ENCODE results near the gene PYDC2. TPM values are rescaled to one million over a fixed set of nuclear protein-coding genes. Genes with fewer than 3 reads are reported as not detected.

The PYDC2 gene
- total RNA-seq, result not detected

GRCh38 chr3:191461113-191461595 is at the start of gene PYDC2:
PYDC2 (plus strand) TSS chr3:191461163; CDS start chr3:191461163, 0 bp downstream.
- no peak within 1 kb of the TSS for H3K27ac ChIP-seq
- TF ChIP-seq POLR2A (IDR thresholded peaks at IDR 0.05) (no peak), EP300 (IDR thresholded peaks at IDR 0.05) (no peak), CTCF (IDR thresholded peaks at IDR 0.05) (no peak)
- no peaks in the 10 kb centered on the region for H3K4me1 ChIP-seq
- WGBS, 2 donors, result 51 to 92% methylated on average over 3 of the region's 3 CpGs
- H3K27me3 ChIP-seq, result no peaks in the 10 kb centered on the region
- no peaks in the 10 kb centered on the region for H3K36me3 ChIP-seq
- DNase-seq (ENCODE audit: low spot score in 2 of 2), result no peak
- H3K4me3 ChIP-seq, result no peak within 1 kb of the TSS
- no peaks in the 10 kb centered on the region for H3K9me3 ChIP-seq

GRCh38 chr3:191412759-191413158 is 48.2 kb upstream of the PYDC2 start:
- no peak overlapping the region for H3K4me3 ChIP-seq
- WGBS, 2 donors, result 46 to 68% methylated on average over 1 of the region's 1 CpG
- TF ChIP-seq EP300 (IDR thresholded peaks at IDR 0.05) (no peak), CTCF (IDR thresholded peaks at IDR 0.05) (no peak), POLR2A (IDR thresholded peaks at IDR 0.05) (no peak)
- peaks cover 0 to 17% (median 4%) of the 10 kb centered on the region in 4 donors for H3K9me3 ChIP-seq
- H3K27ac ChIP-seq, result no peak overlapping the region
- H3K36me3 ChIP-seq, result no peaks in the 10 kb centered on the region
- H3K4me1 ChIP-seq, result no peaks in the 10 kb centered on the region
- H3K27me3 ChIP-seq, result no peaks in the 10 kb centered on the region
- DNase-seq (ENCODE audit: low spot score in 2 of 2), result no peak

GRCh38 chr3:191414286-191414685 is 46.7 kb upstream of the PYDC2 start:
- no peak overlapping the region for H3K4me3 ChIP-seq
- TF ChIP-seq POLR2A (IDR thresholded peaks at IDR 0.05) (no peak), EP300 (IDR thresholded peaks at IDR 0.05) (no peak), CTCF (IDR thresholded peaks at IDR 0.05) (no peak)

GRCh38 chr3:191414732-191415131 is 46.2 kb upstream of the PYDC2 start:
- H3K27me3 ChIP-seq, result no peaks in the 10 kb centered on the region
- H3K36me3 ChIP-seq, result no peaks in the 10 kb centered on the region
- H3K27ac ChIP-seq, result no peak overlapping the region
- no peak overlapping the region for H3K4me3 ChIP-seq
- 94 to 96% methylated on average over 1 of the region's 1 CpG for WGBS, 2 donors
- peaks cover 0 to 12% (median 3%) of the 10 kb centered on the region in 4 donors for H3K9me3 ChIP-seq
- no peaks in the 10 kb centered on the region for H3K4me1 ChIP-seq
- no peak for TF ChIP-seq EP300 (IDR thresholded peaks at IDR 0.05)
- TF ChIP-seq POLR2A (IDR thresholded peaks at IDR 0.05), result no peak
- TF ChIP-seq CTCF (IDR thresholded peaks at IDR 0.05), result no peak
- no peak for DNase-seq (ENCODE audit: low spot score in 2 of 2)

More at GRCh38 chr3:191414286-191414685, 46.7 kb upstream of the PYDC2 start:
- no peak overlapping the region for H3K27ac ChIP-seq
- WGBS, 2 donors, result 21 to 34% methylated on average over 2 of the region's 2 CpGs
- H3K9me3 ChIP-seq, result peaks cover 0 to 16% (median 4%) of the 10 kb centered on the region in 4 donors
- H3K27me3 ChIP-seq, result no peaks in the 10 kb centered on the region
- no peaks in the 10 kb centered on the region for H3K4me1 ChIP-seq
- no peaks in the 10 kb centered on the region for H3K36me3 ChIP-seq
- no peak for DNase-seq (ENCODE audit: low spot score in 2 of 2)

- H3K27ac ChIP-seq, result no peak overlapping the region
- no peak overlapping the region for H3K4me3 ChIP-seq
- 87 to 90% methylated on average over 9 of the region's 9 CpGs for WGBS, 2 donors
- peaks cover 0 to 4% (median 0%) of the 10 kb centered on the region in 4 donors for H3K9me3 ChIP-seq
- no peaks in the 10 kb centered on the region for H3K4me1 ChIP-seq
- TF ChIP-seq POLR2A (IDR thresholded peaks at IDR 0.05) (no peak), CTCF (IDR thresholded peaks at IDR 0.05) (no peak), EP300 (IDR thresholded peaks at IDR 0.05) (no peak)
- no peak for DNase-seq (ENCODE audit: low spot score in 2 of 2)
- H3K36me3 ChIP-seq, result no peaks in the 10 kb centered on the region
- H3K27me3 ChIP-seq, result no peaks in the 10 kb centered on the region
Measured at GRCh38 chr3:191415566-191415965, 45.4 kb upstream of the PYDC2 start.

Measured in tibial nerve (tissue), 4 donors.